Esophagus squamous epithelium (tissue), 5 donors: ENCODE results near the gene ABCG2. TPM values are rescaled to one million over a fixed set of nuclear protein-coding genes. Genes with fewer than 3 reads are reported as not detected.

Source experiments
- DNase-seq: peaks from one replicate; lab custom pipeline; 2025; lab: John Stamatoyannopoulos, UW
- H3K27ac ChIP-seq, 4 donors: fragments of 200-600 bp; sonication (generic); one replicate each; pipeline ENCODE4 v1.5.1; 2016 to 2019; ENCODE audit warnings: mild to moderate bottlenecking in 1 of 4
- H3K27me3 ChIP-seq, 4 donors: fragments of 200-600 bp; sonication (generic); 1 replicate in 3 of 4; 2 replicates in 1 of 4; pipeline versions ENCODE4 v1.5.1 to v1.6.0; 2017 to 2021; ENCODE audit warnings: antibody characterized with exemption in 1 of 4
- H3K36me3 ChIP-seq, 3 donors: fragments of 200-600 bp; sonication (generic); one replicate each; pipeline ENCODE4 v1.5.1; 2016 to 2019
- H3K4me1 ChIP-seq, 3 donors: fragments of 200-600 bp; sonication (generic); one replicate each; pipeline ENCODE4 v1.5.1; 2017 to 2019
- H3K4me3 ChIP-seq, 4 donors: fragments of 200-600 bp; sonication (generic); 1 replicate in 3 of 4; 2 replicates in 1 of 4; pipeline ENCODE4 v1.5.1; 2016 to 2019; ENCODE audit warnings: mild to moderate bottlenecking in 2 of 4, moderate library complexity in 1 of 4
- H3K9me3 ChIP-seq, 3 donors: fragments of 200-600 bp; sonication (generic); one replicate each; pipeline ENCODE4 v1.5.1; 2016 to 2019
- POLR2A ChIP-seq, 4 donors: fragments of 450-650 bp; IDR thresholded peaks; one replicate each; pipeline ENCODE4 v1.6.1; 2017; ENCODE audit warnings: antibody characterized with exemption in 4 of 4, mild to moderate bottlenecking in 4 of 4, moderate library complexity in 3 of 4
- WGBS, 2 donors: methylation state at CpG; one replicate each; pipeline ENCODE4 v1.1.5; 2018; 5-methylcytosine and 5-hydroxymethylcytosine counted together
- intact Hi-C: fragments of 100-400 bp; cut with DNase I; formaldehyde crosslinking; loops from one replicate; pipeline ENCODE4 v1.15.0; 2022
- total RNA-seq, 4 donors: library from RNA; depleted of rRNA; stranded (reverse); fragments of >200 nt; gene quantifications; one replicate each; pipeline ENCODE4 v1.1.0, GENCODE V29; 2016
- TF ChIP-seq, protein P1 (sequence below), 6 experiments: fragments of 450-650 bp in 4 of 6; fragments of 200-600 bp in 2 of 6; sonication (generic) in 2 of 6; IDR thresholded peaks; one replicate each; pipeline ENCODE4 v1.5.1; 2016 to 2019; ENCODE audit warnings: antibody characterized with exemption in 6 of 6, mild to moderate bottlenecking in 4 of 6, moderate library complexity in 4 of 6
- donor health status: DM: yes; HTN: yes; CAD: no.

The ABCG2 gene
- total RNA-seq, 4 donors from 2014 or later: 0.76 to 7.1 (median 3.6) TPM

DNA sequence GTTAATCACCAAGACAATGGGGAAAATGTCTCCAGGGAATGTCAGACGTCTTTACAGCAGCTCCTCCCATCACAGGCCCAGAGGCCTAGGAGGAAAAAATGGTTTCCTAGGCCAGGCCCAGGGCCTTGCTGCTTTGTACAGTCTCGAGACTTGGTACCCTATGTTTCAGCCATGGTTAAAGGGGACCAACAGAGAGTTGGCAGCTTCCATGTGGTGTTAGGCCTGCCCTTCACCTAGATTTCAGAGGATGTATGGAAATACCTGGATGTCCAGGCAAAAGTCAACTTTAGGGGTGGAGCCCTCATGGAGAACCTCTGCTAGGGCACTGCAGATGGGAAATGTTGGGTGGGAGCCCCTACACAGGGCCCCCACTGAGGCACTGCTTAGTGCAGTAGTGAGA, 38.5 kb downstream of the ABCG2 start:
- Histone ChIP-seq H3K4me3 (no peak overlapping the region), H3K9me3 (peaks cover 0 to 16% (median 11%) of the 10 kb centered on the region in 3 donors), H3K27ac (no peak overlapping the region), H3K36me3 (peaks cover 0 to 19% (median 0%) of the 10 kb centered on the region in 3 donors), H3K4me1 (peaks cover 0 to 6% (median 0%) of the 10 kb centered on the region in 3 donors), H3K27me3 (no peaks in the 10 kb centered on the region)
- DNase-seq: no peak
- intact Hi-C loops: no loop called here
- WGBS, 2 donors: 44 to 72% methylated on average over 1 to 2 of the region's 2 CpGs
- no peak for TF ChIP-seq POLR2A (IDR thresholded peaks at IDR 0.05)
- TF ChIP-seq, protein P1, sequence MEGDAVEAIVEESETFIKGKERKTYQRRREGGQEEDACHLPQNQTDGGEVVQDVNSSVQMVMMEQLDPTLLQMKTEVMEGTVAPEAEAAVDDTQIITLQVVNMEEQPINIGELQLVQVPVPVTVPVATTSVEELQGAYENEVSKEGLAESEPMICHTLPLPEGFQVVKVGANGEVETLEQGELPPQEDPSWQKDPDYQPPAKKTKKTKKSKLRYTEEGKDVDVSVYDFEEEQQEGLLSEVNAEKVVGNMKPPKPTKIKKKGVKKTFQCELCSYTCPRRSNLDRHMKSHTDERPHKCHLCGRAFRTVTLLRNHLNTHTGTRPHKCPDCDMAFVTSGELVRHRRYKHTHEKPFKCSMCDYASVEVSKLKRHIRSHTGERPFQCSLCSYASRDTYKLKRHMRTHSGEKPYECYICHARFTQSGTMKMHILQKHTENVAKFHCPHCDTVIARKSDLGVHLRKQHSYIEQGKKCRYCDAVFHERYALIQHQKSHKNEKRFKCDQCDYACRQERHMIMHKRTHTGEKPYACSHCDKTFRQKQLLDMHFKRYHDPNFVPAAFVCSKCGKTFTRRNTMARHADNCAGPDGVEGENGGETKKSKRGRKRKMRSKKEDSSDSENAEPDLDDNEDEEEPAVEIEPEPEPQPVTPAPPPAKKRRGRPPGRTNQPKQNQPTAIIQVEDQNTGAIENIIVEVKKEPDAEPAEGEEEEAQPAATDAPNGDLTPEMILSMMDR (IDR thresholded peaks at IDR 0.05): no peak

DNA sequence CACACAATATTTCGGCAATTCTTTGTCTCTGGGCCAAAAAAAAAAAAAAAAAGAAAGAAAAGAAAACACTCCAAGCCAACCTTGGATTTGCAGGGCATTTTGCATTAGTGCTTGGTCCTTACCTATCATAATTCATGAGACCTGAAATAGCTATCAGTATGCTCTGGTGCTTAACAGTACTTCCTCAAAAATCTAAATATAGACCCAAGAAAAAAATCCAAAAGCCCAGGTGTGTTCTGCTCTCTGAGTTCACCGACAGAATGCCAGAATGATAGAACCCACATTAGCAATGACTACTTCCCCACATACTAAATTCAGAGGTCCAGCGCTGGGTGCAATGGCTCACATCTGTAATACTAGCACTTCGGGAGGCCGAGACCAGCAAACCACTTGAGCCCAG, 42.9 kb downstream of the ABCG2 start:
- intact Hi-C loops: no loop called here
- TF ChIP-seq, protein P1 (IDR thresholded peaks at IDR 0.05): no peak
- TF ChIP-seq POLR2A (IDR thresholded peaks at IDR 0.05): no peak
- H3K27me3 ChIP-seq: no peaks in the 10 kb centered on the region
- H3K4me1 ChIP-seq: peaks cover 0 to 6% (median 0%) of the 10 kb centered on the region in 3 donors
- no peak overlapping the region for H3K4me3 ChIP-seq
- peaks cover 0 to 19% (median 0%) of the 10 kb centered on the region in 3 donors for H3K36me3 ChIP-seq
- peaks cover 0 to 13% (median 11%) of the 10 kb centered on the region in 3 donors for H3K9me3 ChIP-seq
- no peak overlapping the region for H3K27ac ChIP-seq
- WGBS, 2 donors: 88% methylated on average over 5 of the region's 5 CpGs
- no peak for DNase-seq

DNA sequence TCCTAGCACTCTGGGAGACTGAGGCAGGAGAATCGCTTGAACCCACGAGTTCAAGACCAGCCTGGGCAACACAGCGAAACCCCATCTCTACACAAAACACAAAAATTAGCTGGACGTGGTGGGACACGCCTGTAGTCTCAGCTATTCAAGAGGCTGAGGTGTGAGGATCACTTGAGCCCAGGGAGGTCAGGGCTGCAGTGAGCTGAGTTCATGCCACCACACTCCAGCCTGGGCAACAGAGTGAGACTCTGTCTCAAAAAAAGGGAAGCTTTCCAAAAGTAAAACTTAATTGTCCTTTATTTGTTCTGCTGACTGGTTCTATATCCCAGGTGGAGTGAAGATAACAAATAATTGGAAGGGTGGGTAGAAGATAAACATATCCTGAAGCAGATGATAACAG, 45.6 kb downstream of the ABCG2 start:
- no peak for TF ChIP-seq POLR2A (IDR thresholded peaks at IDR 0.05)
- TF ChIP-seq, protein P1 (IDR thresholded peaks at IDR 0.05): no peak
- no peak for DNase-seq
- Histone ChIP-seq H3K36me3 (no peaks in the 10 kb centered on the region), H3K27me3 (no peaks in the 10 kb centered on the region), H3K4me1 (peaks cover 0 to 30% (median 0%) of the 10 kb centered on the region in 3 donors), H3K4me3 (no peak overlapping the region), H3K27ac (no peak overlapping the region), H3K9me3 (no peaks in the 10 kb centered on the region)
- intact Hi-C loops: no loop called here
- 85 to 89% methylated on average over 5 of the region's 5 CpGs for WGBS, 2 donors

DNA sequence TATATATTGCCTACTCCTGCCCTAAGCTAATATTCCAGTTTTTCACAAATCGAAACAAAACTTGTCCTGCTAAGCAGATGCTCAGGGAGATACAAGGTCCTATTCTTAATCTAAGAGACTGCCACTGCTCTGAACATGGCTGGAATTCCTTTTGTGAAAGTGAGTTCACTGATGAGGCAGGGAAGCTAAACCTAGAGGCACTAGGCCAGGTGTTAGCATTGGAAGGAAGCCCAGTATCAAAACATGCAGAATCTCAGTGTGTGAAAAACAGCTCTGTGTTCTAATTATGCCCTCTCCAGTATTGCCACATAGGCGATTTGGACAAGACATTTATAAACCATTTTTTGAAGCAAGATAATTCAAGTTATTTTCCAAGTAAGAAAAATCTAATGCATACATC, 47.6 kb downstream of the ABCG2 start:
- TF ChIP-seq, protein P1 (IDR thresholded peaks at IDR 0.05): no peak
- TF ChIP-seq POLR2A (IDR thresholded peaks at IDR 0.05): no peak
- Histone ChIP-seq H3K27ac (no peak overlapping the region), H3K4me1 (peaks cover 0 to 45% (median 6%) of the 10 kb centered on the region in 3 donors), H3K36me3 (no peaks in the 10 kb centered on the region), H3K27me3 (no peaks in the 10 kb centered on the region), H3K4me3 (no peak overlapping the region), H3K9me3 (no peaks in the 10 kb centered on the region)
- intact Hi-C loops: no loop called here
- WGBS, 2 donors: 47 to 65% methylated on average over 2 of the region's 2 CpGs
- no peak for DNase-seq

DNA sequence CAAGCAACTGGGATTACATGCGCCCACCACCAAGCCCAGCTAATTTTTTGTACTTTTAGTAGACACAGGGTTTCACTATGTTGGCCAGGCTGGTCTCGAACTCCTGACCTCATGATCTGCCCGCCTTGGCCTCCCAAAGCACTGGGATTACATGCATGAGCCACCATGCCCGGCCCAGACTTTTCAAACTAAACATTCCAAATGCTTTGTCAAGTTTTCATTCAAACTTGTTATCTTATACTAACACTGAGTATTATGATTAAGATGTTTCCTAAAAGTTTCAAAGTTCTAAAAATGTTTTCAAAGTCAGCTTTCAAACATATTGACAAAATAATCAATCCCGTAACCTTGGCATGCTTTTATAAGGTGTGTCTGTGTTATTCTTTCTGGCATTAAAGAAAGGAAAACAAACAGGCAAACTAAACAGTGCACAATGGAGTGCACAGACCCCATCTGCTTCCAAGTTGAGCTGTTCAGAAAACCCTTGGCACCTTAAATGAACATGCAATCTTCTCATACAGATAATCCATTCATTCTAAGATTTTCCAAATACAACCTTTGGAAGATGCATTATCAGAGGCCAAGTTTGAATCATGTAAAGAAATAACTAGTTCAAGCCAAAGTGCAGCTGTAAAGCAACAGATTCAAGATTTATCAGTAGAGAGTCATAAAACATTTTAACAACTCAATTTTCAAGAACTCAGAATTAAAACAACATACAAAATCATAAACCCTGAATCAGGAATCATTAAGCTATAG, 49.1 kb downstream of the ABCG2 start:
- no peak for DNase-seq
- no peaks in the 10 kb centered on the region for H3K27me3 ChIP-seq
- H3K27ac ChIP-seq: no peak overlapping the region
- H3K36me3 ChIP-seq: no peaks in the 10 kb centered on the region
- H3K4me3 ChIP-seq: no peak overlapping the region
- peaks cover 0 to 45% (median 6%) of the 10 kb centered on the region in 3 donors for H3K4me1 ChIP-seq
- intact Hi-C loops: no loop called here
- TF ChIP-seq, protein P1 (IDR thresholded peaks at IDR 0.05): no peak
- TF ChIP-seq POLR2A (IDR thresholded peaks at IDR 0.05): no peak
- WGBS, 2 donors: 57 to 63% methylated on average over 5 of the region's 5 CpGs
- H3K9me3 ChIP-seq: no peaks in the 10 kb centered on the region
